Brain microvascular endothelial cell (primary cell): ENCODE results near the gene NUP133.

Source experiments
- DNase-seq: peaks from one replicate; pipeline ENCODE4 v3.0.0-alpha.2; 2020
- H3K27ac ChIP-seq: fragments of 250-450 bp; sonication (Bioruptor Pico); 2 replicates; pipeline ENCODE4 v1.5.1; 2020; ENCODE audit warnings: mild to moderate bottlenecking, moderate library complexity
- H3K27me3 ChIP-seq: fragments of 250-450 bp; sonication (Bioruptor Pico); replicated peaks from 2 replicates; pipeline ENCODE4 v1.5.1; 2020; ENCODE audit warnings: mild to moderate bottlenecking
- H3K36me3 ChIP-seq: fragments of 250-450 bp; sonication (Bioruptor Pico); replicated peaks from 2 replicates; pipeline ENCODE4 v1.5.1; 2020; ENCODE audit warnings: mild to moderate bottlenecking
- H3K4me3 ChIP-seq: 2 replicates; pipeline ENCODE4 v1.5.1; 2011; ENCODE audit warnings: low read depth, mild to moderate bottlenecking, control low read depth, low read length, moderate library complexity
- in situ Hi-C: cut with HindIII; loops from 2 replicates; pipeline ENCODE4 v1.10.0; 2017; ENCODE audit warnings: low sequenced_read_pairs, low pct_ligation_motif_present
- TF ChIP-seq, protein P1 (sequence below): IDR thresholded peaks from 2 replicates; pipeline ENCODE4 v1.5.1; 2011; ENCODE audit warnings: low read depth, mild to moderate bottlenecking, moderate library complexity, low read length, control low read depth, inconsistent platforms; ENCODE audit errors: missing control alignments

NUP133 gene

DNA sequence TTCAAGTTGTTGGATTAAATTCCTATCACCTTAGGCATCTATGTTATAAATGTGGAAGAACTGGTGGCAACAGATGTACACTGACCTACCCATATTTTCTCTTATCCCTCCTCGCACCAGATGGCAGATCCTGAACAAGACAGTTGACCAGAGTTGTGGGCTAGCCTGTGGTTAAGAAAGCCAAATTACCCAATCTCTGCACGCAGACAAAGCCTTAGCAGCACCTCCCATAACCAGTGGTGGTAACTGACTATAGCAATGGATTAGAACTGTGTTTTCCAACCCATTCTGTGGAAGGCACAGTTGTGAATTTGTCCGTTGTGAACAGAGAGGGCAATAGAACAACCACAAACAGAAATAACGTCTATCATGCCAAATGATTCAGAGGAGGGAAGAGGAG lies 29.8 kb upstream of the NUP133 start:
- no peak overlapping the region for H3K4me3 ChIP-seq
- H3K27me3 ChIP-seq = no peaks in the 10 kb centered on the region
- DNase-seq = no peak
- peaks cover 14% of the 10 kb centered on the region for H3K36me3 ChIP-seq
- no peak overlapping the region for H3K27ac ChIP-seq
- TF ChIP-seq, protein P1, sequence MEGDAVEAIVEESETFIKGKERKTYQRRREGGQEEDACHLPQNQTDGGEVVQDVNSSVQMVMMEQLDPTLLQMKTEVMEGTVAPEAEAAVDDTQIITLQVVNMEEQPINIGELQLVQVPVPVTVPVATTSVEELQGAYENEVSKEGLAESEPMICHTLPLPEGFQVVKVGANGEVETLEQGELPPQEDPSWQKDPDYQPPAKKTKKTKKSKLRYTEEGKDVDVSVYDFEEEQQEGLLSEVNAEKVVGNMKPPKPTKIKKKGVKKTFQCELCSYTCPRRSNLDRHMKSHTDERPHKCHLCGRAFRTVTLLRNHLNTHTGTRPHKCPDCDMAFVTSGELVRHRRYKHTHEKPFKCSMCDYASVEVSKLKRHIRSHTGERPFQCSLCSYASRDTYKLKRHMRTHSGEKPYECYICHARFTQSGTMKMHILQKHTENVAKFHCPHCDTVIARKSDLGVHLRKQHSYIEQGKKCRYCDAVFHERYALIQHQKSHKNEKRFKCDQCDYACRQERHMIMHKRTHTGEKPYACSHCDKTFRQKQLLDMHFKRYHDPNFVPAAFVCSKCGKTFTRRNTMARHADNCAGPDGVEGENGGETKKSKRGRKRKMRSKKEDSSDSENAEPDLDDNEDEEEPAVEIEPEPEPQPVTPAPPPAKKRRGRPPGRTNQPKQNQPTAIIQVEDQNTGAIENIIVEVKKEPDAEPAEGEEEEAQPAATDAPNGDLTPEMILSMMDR = no peak
- in situ Hi-C loops = no loop called here

DNA sequence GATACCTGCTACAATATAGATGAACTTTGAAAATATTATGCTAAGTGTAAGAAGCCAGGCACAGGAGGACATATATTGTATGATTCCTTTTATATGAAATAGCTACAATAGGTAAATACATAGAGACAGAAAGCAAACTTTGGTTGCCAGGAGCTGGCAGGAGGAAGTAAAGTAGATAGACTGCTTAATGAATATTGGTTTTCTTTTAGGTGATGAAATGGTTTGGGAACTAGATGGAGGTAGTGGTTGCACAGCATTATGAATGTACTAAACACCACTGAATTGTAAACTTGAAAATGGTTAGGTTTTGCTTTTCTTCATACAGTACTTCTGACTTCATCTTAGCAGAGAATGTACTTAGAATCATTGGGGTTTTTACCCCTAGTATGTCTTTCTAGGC lies 28.8 kb upstream of the NUP133 start:
- Histone ChIP-seq H3K36me3 (peaks cover 14% of the 10 kb centered on the region), H3K27ac (no peak overlapping the region), H3K27me3 (no peaks in the 10 kb centered on the region), H3K4me3 (no peak overlapping the region)
- TF ChIP-seq, protein P1 = no peak
- DNase-seq = no peak
- in situ Hi-C loops = no loop called here

DNA sequence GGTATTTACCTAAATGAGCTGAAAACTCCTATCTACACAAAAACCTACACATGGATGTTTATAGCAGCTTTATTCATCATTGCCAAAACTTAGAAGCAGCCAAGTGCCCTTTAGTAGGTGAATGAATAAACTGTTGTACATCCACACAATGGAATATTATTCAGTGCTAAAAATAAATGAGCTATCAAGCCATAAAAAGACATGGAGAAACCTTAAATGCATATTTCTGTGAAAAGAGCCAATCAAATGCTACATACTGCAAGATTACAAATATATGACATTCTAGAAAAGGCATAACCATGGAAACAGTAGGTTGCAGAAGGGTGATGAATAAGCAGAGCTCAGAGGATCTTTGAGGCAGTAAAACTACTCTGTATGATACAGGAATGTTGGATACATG lies 27.1 kb upstream of the NUP133 start:
- DNase-seq = no peak
- Histone ChIP-seq H3K27me3 (no peaks in the 10 kb centered on the region), H3K36me3 (peaks cover 19% of the 10 kb centered on the region), H3K4me3 (no peak overlapping the region), H3K27ac (no peak overlapping the region)
- TF ChIP-seq, protein P1 = no peak
- in situ Hi-C loops = no loop called here

DNA sequence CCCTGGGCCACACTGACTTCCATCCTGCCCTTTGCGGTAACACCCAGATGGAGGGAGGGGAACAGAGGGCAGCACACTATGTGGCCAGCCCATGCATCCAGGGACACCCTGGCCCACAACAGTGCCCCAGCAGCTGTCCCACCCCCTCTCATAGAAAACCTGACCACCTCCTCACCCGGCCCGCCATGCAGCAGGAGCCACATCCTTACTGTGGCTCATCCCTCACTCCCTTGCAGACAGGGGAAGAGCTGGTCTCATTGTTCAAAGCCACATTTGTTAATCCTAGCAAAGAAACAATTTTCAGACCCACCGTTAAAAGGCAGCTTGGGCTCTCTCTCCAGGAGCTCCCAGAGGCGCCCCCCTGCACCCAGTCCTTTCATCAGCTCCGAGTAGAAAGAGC lies 23.2 kb upstream of the NUP133 start:
- in situ Hi-C loops = no loop called here
- no peaks in the 10 kb centered on the region for H3K27me3 ChIP-seq
- no peak overlapping the region for H3K27ac ChIP-seq
- TF ChIP-seq, protein P1 = no peak
- peaks cover 10% of the 10 kb centered on the region for H3K36me3 ChIP-seq
- no peak for DNase-seq
- H3K4me3 ChIP-seq = no peak overlapping the region

DNA sequence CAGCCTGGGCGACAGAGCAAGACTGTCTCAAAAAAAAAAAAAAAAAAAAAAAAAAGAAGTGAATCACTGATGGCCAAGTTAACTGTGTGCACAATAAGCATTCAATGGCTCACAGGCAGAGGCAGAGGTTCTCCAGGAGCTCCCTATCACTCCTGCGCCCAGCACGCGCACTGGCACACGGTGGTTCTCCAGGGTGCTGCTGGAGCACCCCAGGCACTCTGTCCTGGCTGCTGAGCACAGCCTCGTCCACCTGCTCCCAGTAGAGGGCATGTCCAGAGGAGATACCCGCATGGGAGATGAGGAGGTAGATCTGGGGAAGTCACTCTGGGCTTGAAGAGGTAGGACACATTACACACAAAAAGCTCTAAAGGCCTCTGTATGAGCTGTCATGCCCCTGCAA lies 21.5 kb upstream of the NUP133 start:
- Histone ChIP-seq H3K27me3 (no peaks in the 10 kb centered on the region), H3K27ac (no peak overlapping the region), H3K4me3 (no peak overlapping the region), H3K36me3 (peaks cover 14% of the 10 kb centered on the region)
- TF ChIP-seq, protein P1 = no peak
- no peak for DNase-seq
- in situ Hi-C loops = no loop called here

GRCh38 chr1:229526695-229527094 lies 18.6 kb upstream of the NUP133 start:
- H3K27me3 ChIP-seq = no peaks in the 10 kb centered on the region
- in situ Hi-C loops = no loop called here
- H3K36me3 ChIP-seq = peaks cover 14% of the 10 kb centered on the region
- H3K4me3 ChIP-seq = no peak overlapping the region
- H3K27ac ChIP-seq = no peak overlapping the region
- TF ChIP-seq, protein P1 = no peak
- DNase-seq = no peak
